ENCODE measurements around the gene FNTB. TPM values are rescaled to one million over a fixed set of nuclear protein-coding genes. Genes with fewer than 3 reads are reported as not detected.

The FNTB gene
- total and polyA plus RNA-seq, 2 of the 13 experiments (the other 11 are each of a cell fraction or from before 2014, with no cell fraction given), result 23.6 to 28.5 TPM

GRCh38 chr14:64942531-64943111, 44.1 kb upstream of the FNTB start, which contains the start of gene GPX2 (continued):
- TF ChIP-seq DRAP1 (CRISPR knock-in tag; IDR thresholded peaks at IDR 0.05), result peak; percentile 97
- TF ChIP-seq ZNF792 (CRISPR knock-in tag; IDR thresholded peaks at IDR 0.05), result peak; percentile 53; the same call in 1 of the 2 replicates
- peak; percentile 78 for TF ChIP-seq PRDM10 (CRISPR knock-in tag; IDR thresholded peaks at IDR 0.05; ENCODE audit: low read depth)
- 0 out of 2 replicates have a peak, but pooled peaks have one; percentile 44 for TF ChIP-seq ZBTB26 (CRISPR knock-in tag; IDR thresholded peaks at IDR 0.05; ENCODE audit: borderline replicate concordance)
- no peak for TF ChIP-seq LCORL (IDR thresholded peaks at IDR 0.05)
- TF ChIP-seq LCORL (CRISPR knock-in tag; IDR thresholded peaks at IDR 0.05), result peak; percentile 76
- no peak for TF ChIP-seq MTA3 (CRISPR knock-in tag; IDR thresholded peaks at IDR 0.05)
- TF ChIP-seq MLXIP (CRISPR knock-in tag; IDR thresholded peaks at IDR 0.05; ENCODE audit: borderline replicate concordance), result no peak
- TF ChIP-seq HOXA3 (CRISPR knock-in tag; IDR thresholded peaks at IDR 0.05), result peak; percentile 42; the same call in 1 of the 2 replicates
- TF ChIP-seq TBX2 (CRISPR knock-in tag; IDR thresholded peaks at IDR 0.05; ENCODE audit: borderline replicate concordance), result peak; percentile 93
- peak; percentile 13; the same call in 1 of the 2 replicates for TF ChIP-seq ZSCAN9 (CRISPR knock-in tag; IDR thresholded peaks at IDR 0.05; ENCODE audit: borderline replicate concordance)
- TF ChIP-seq NFKBIZ (CRISPR knock-in tag; IDR thresholded peaks at IDR 0.05), result 0 out of 2 replicates have a peak, but pooled peaks have one; percentile 28
- TF ChIP-seq ZNF580 (CRISPR knock-in tag; IDR thresholded peaks at IDR 0.05; ENCODE audit: borderline replicate concordance, low read depth), result peak; percentile 66
- TF ChIP-seq NFE2L2 (IDR thresholded peaks at IDR 0.05; ENCODE audit: low read length), result peak; percentile 99
- 0 out of 2 replicates have a peak, but pooled peaks have one; percentile 45 for TF ChIP-seq POLR2AphosphoS2 (IDR thresholded peaks at IDR 0.05; ENCODE audit: low read depth, low read length)
- TF ChIP-seq CBX5 (CRISPR knock-in tag; IDR thresholded peaks at IDR 0.05; ENCODE audit: borderline replicate concordance), result peak; percentile 88
- 0 out of 2 replicates have a peak, but pooled peaks have one; percentile 28 for TF ChIP-seq ETV6 (CRISPR knock-in tag; conservative IDR thresholded peaks at IDR 0.05)
- peak; percentile 8; the same call in 1 of the 2 replicates for TF ChIP-seq RAD21 (CRISPR knock-in tag; IDR thresholded peaks at IDR 0.05)
- no peak for TF ChIP-seq ZSCAN22 (CRISPR knock-in tag; IDR thresholded peaks at IDR 0.05)
- 0 out of 2 replicates have a peak, but pooled peaks have one; percentile 56 for TF ChIP-seq DNMT3B (CRISPR knock-in tag; conservative IDR thresholded peaks at IDR 0.05)
- peak; percentile 61; the same call in 1 of the 2 replicates for TF ChIP-seq NCOR1 (IDR thresholded peaks at IDR 0.05; ENCODE audit: borderline replicate concordance, low read length)
- TF ChIP-seq ZNF335 (CRISPR knock-in tag; IDR thresholded peaks at IDR 0.05), result 0 out of 2 replicates have a peak, but pooled peaks have one; percentile 55
- TF ChIP-seq RFX5 (IDR thresholded peaks at IDR 0.05; ENCODE audit: low read depth, low read length), result no peak
